ENCODE data around the gene ZBTB45. TPM values are rescaled to one million over a fixed set of nuclear protein-coding genes. Genes with fewer than 3 reads are reported as not detected.

Gene ZBTB45
- total RNA-seq, 1 donor from 2014 or later: 14.9 TPM

GRCh38 chr19:58555920-58556621 is 36.5 kb upstream of the ZBTB45 start:
- intact Hi-C loops (cut with DNase I): no loop called here
- ATAC-seq (no peak), DNase-seq (ENCODE audit: low spot score) (no peak)

GRCh38 chr19:58555369-58555885 is 35.8 kb upstream of the ZBTB45 start:
- intact Hi-C loops (cut with DNase I): no loop called here
- DNase-seq (ENCODE audit: low spot score): no peak
- no peak for ATAC-seq

- intact Hi-C loops (cut with DNase I): no loop called here
- peak; percentile 81 for ATAC-seq
- peak; percentile 100 for DNase-seq (ENCODE audit: low spot score)
Measured at GRCh38 chr19:58554494-58555368, 35.1 kb upstream of the ZBTB45 start, which contains the start of gene CHMP2A. CHMP2A (minus strand) TSS chr19:58555105; CDS start chr19:58554212, 893 bp downstream.

- ATAC-seq (no peak), DNase-seq (ENCODE audit: low spot score) (no peak)
- intact Hi-C loops (cut with DNase I): no loop called here
Measured at GRCh38 chr19:58553799-58554493, 34.3 kb upstream of the ZBTB45 start.

GRCh38 chr19:58552655-58553054 is 33.0 kb upstream of the ZBTB45 start:
- DNase-seq (ENCODE audit: low spot score): no peak
- intact Hi-C loops (cut with DNase I): no loop called here
- ATAC-seq: no peak

- ATAC-seq (no peak), DNase-seq (ENCODE audit: low spot score) (no peak)
- intact Hi-C loops (cut with DNase I): no loop called here
Measured at GRCh38 chr19:58551577-58552471, 32.2 kb upstream of the ZBTB45 start.

GRCh38 chr19:58551123-58551497 is 31.5 kb upstream of the ZBTB45 start:
- intact Hi-C loops (cut with DNase I): no loop called here
- ATAC-seq (no peak), DNase-seq (ENCODE audit: low spot score) (no peak)

- intact Hi-C loops (cut with DNase I): no loop called here
- no peak for DNase-seq (ENCODE audit: low spot score)
- no peak for ATAC-seq
Measured at GRCh38 chr19:58550362-58551122, 30.9 kb upstream of the ZBTB45 start.

- intact Hi-C loops (cut with DNase I): no loop called here
- no peak for ATAC-seq
- no peak for DNase-seq (ENCODE audit: low spot score)
Measured at GRCh38 chr19:58549664-58550361, 30.2 kb upstream of the ZBTB45 start.

- ATAC-seq: no peak
- intact Hi-C loops (cut with DNase I): no loop called here
- no peak for DNase-seq (ENCODE audit: low spot score)
Measured at GRCh38 chr19:58548859-58549663, 29.5 kb upstream of the ZBTB45 start.

GRCh38 chr19:58547323-58548312 is 28.0 kb upstream of the ZBTB45 start:
- no peak for ATAC-seq
- intact Hi-C loops (cut with DNase I): no loop called here
- no peak for DNase-seq (ENCODE audit: low spot score)

- no peak for DNase-seq (ENCODE audit: low spot score)
- ATAC-seq: no peak
- intact Hi-C loops (cut with DNase I): no loop called here
Measured at GRCh38 chr19:58546019-58546530, 26.5 kb upstream of the ZBTB45 start.

- DNase-seq (ENCODE audit: low spot score) (no peak), ATAC-seq (no peak)
- intact Hi-C loops (cut with DNase I): no loop called here
Measured at GRCh38 chr19:58545286-58546018, 25.8 kb upstream of the ZBTB45 start.

- intact Hi-C loops (cut with DNase I): no loop called here
- ATAC-seq (no peak), DNase-seq (ENCODE audit: low spot score) (no peak)
Measured at GRCh38 chr19:58544591-58545285, 25.1 kb upstream of the ZBTB45 start.
